ENCODE measurements around the gene LIAS.

- TF ChIP-seq CTCF (IDR thresholded peaks at IDR 0.05), result no peak
- no peak for TF ChIP-seq POLR2A (IDR thresholded peaks at IDR 0.05)
These were observed 32.1 kb upstream of the LIAS start for GRCh38 chr4:39426728-39427127.
